ENCODE results near the gene LRMDA.

LRMDA gene

DNA sequence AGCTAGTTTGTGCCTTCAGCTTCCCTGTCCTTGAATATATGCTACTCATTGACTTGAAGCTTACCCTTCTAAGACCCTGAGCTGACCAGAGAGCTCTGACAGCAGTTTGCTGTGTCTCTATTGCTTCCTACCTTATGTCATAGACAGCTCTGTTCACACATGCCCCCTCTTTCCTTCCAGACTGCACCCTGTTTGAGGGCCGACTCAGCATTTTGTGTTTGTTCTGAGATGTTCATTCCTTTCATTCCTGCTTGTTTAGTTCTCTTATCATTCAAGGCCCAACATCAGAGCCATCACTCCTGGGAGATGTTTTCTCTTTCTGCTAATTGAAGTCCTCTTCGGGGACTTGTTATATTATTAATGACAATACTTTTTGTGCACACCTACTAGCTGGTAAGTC is 518.9 kb downstream of the LRMDA start:
- peaks cover 0 to 5% (median 0%) of the 10 kb centered on the region in 10 experiments; a peak in 1 of 20 replicates for H3K4me1 ChIP-seq
- H3K4me2 ChIP-seq: no peak overlapping the region
- no peak overlapping the region for H3K4me3 ChIP-seq
- no peaks in the 10 kb centered on the region for H4K20me1 ChIP-seq
- H3K27ac ChIP-seq: no peak overlapping the region
- TF ChIP-seq Cebpa-rat (IDR thresholded peaks at IDR 0.05): no peak
- no peaks in the 10 kb centered on the region for H3K36me3 ChIP-seq
- peaks cover 0 to 4% (median under 1%) of the 10 kb centered on the region in 11 experiments; a peak in 6 of 22 replicates for H3K9me3 ChIP-seq (replicated peaks in 1 of 11)
- no peaks in the 10 kb centered on the region for H3K27me3 ChIP-seq
- H3K9ac ChIP-seq: no peak overlapping the region

DNA sequence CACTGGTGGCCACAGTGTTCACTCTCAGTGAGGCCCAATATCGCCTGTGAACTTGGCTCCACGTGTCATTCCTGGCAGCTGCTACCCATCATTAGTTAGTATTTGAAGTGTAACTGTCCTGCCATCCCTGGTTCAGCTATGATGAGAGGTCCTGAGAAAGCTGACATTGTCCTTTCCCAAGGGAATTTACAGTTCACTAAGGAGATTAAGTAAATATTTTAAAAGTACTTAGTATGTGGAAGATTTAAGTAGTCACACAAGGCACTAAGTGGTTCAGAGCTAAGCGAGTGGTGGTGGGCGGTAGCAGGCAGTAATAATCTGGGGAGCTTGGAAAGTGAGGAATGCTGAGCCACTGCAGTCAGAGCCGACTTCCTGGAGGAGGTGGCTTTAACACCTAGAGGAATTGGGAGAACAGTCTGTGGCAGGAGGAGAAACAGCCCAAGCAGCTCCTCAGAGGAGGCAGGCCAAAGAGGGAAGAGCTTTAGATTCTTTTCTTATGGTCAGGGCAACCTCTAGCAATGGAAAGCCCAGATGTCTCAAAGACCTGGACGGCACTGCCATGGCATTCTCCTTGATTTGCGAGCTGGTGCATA is 519.7 kb downstream of the LRMDA start:
- Histone ChIP-seq H3K36me3 (no peaks in the 10 kb centered on the region), H3K4me1 (peaks cover 0 to 6% (median 2%) of the 10 kb centered on the region in 10 experiments; a peak in 7 of 20 replicates), H3K4me3 (no peak overlapping the region), H4K20me1 (no peaks in the 10 kb centered on the region), H3K27ac (no peak overlapping the region), H3K9ac (no peak overlapping the region), H3K9me3 (replicated peaks in 1 of 11) (no peaks in the 10 kb centered on the region; a peak in 2 of 22 replicates), H3K4me2 (no peak overlapping the region), H3K27me3 (no peaks in the 10 kb centered on the region)
- TF ChIP-seq Cebpa-rat (IDR thresholded peaks at IDR 0.05): no peak

DNA sequence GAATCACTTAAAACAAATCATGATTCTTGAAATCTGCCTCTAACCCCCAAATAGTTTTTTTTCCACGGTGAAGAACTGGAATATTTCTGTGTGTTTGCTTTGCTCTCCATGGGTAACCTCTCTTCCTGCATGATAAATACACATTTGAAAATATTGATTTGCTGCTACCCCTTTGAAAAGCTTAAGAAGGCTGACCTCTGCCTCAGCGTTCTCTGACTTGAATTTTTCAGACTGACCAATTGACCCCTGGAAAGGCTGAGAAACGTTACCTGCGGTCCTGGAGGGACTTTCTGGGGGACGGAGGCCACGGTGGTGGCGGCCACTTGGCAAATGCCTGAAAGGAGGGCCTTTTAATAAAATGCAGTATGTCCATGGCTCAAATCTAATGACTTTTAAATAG is 520.2 kb downstream of the LRMDA start:
- Histone ChIP-seq H3K27me3 (no peaks in the 10 kb centered on the region), H3K4me3 (no peak overlapping the region), H3K4me1 (peaks cover 0 to 11% (median 4%) of the 10 kb centered on the region in 10 experiments; a peak in 7 of 20 replicates), H3K27ac (no peak overlapping the region), H3K9ac (no peak overlapping the region), H3K36me3 (no peaks in the 10 kb centered on the region), H3K9me3 (replicated peaks in 1 of 11) (no peaks in the 10 kb centered on the region; a peak in 1 of 22 replicates), H3K4me2 (no peak overlapping the region), H4K20me1 (no peaks in the 10 kb centered on the region)
- TF ChIP-seq Cebpa-rat (IDR thresholded peaks at IDR 0.05): no peak

DNA sequence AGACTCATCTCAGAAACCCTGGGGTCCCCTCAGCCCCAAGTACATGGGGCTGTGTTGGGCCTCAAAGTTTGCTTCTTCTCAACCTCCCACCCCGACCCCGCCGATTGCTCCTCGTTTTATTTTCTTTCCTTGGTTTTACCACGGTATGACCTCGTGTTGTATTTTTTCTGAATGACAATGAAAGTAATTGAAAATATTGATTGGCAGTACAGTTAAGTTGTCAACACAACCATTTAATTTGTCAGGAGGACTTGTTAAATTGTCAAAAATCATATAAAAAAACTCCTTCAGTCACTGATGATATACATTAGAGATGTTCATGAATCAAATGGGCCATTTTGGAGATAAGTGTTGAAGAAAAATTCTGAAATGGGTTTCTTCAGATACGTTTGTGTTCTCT is 520.7 kb downstream of the LRMDA start:
- no peak for TF ChIP-seq Cebpa-rat (IDR thresholded peaks at IDR 0.05)
- H3K27ac ChIP-seq: no peak overlapping the region
- H3K27me3 ChIP-seq: no peaks in the 10 kb centered on the region
- H4K20me1 ChIP-seq: no peaks in the 10 kb centered on the region
- H3K9ac ChIP-seq: no peak overlapping the region
- no peak overlapping the region for H3K4me3 ChIP-seq
- no peaks in the 10 kb centered on the region; a peak in 1 of 22 replicates for H3K9me3 ChIP-seq (replicated peaks in 1 of 11)
- peaks cover 0 to 13% (median 4%) of the 10 kb centered on the region in 10 experiments; a peak in 7 of 20 replicates for H3K4me1 ChIP-seq
- H3K36me3 ChIP-seq: no peaks in the 10 kb centered on the region
- H3K4me2 ChIP-seq: no peak overlapping the region

DNA sequence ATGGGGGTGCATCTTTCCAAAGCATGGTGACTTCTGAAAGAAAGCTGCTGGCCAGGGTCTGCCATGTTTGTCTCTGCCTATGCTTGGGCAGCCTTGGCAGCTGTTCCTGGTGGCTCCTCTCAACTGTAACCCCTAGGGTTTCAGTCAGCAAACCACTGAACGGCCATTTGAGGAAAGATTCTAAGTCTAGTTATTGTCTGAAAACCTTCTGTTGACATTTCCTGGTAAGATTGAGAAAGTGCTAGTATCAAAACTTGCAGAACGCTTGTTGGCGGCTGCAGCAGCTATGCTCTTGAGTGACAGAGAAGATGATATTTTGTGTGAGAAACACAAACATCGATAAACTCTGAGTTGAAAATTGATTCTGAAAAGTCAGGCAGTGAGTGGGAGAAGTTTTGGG is 523.1 kb downstream of the LRMDA start:
- Histone ChIP-seq H3K4me1 (peaks cover 0 to 13% (median 4%) of the 10 kb centered on the region in 10 experiments; a peak in 7 of 20 replicates), H3K36me3 (no peaks in the 10 kb centered on the region), H3K9ac (no peak overlapping the region), H3K4me3 (no peak overlapping the region), H3K27me3 (no peaks in the 10 kb centered on the region), H3K4me2 (peak overlapping the region in 5 of 11 experiments; percentile 0 to 19 (median 18); a peak in 3 of 22 replicates), H4K20me1 (no peaks in the 10 kb centered on the region), H3K9me3 (replicated peaks in 1 of 11) (no peaks in the 10 kb centered on the region), H3K27ac (no peak overlapping the region)
- no peak for TF ChIP-seq Cebpa-rat (IDR thresholded peaks at IDR 0.05)

DNA sequence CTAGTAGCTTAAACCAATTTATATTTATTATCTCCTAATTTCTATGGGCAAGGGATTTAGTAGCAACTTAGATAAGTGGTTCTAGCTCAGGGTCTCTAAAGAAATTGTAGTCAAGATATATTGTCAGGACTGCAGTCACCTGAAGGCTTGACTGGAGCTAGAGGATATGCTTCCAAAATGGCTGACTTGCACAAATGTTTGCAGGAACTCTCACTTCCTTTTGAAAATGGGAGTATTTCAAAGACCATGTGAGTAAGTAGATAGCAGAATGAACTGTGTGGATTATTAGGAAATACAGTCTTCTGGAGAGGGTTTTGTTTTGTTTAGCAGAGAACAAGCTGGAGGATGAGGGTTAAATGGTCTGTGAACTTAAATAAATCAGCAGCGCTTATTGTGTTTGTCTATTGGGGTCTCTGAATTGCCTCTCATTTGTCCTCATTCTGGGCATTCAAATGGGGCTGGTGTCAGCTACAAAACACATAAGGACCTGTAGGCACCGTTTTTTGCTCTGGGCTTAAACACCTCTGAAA is 524.6 kb downstream of the LRMDA start:
- Histone ChIP-seq H3K4me3 (no peak overlapping the region), H3K9me3 (replicated peaks in 1 of 11) (no peaks in the 10 kb centered on the region), H4K20me1 (no peaks in the 10 kb centered on the region), H3K27me3 (no peaks in the 10 kb centered on the region), H3K4me2 (peak overlapping the region in 3 of 11 experiments; percentile 33 to 48 (median 33); a peak in 6 of 22 replicates), H3K4me1 (peaks cover 0 to 13% (median 4%) of the 10 kb centered on the region in 10 experiments; a peak in 7 of 20 replicates), H3K27ac (peak overlapping the region in 1 of 11 experiments; percentile 16; a peak in 1 of 22 replicates), H3K9ac (no peak overlapping the region), H3K36me3 (no peaks in the 10 kb centered on the region)
- no peak for TF ChIP-seq Cebpa-rat (IDR thresholded peaks at IDR 0.05)

DNA sequence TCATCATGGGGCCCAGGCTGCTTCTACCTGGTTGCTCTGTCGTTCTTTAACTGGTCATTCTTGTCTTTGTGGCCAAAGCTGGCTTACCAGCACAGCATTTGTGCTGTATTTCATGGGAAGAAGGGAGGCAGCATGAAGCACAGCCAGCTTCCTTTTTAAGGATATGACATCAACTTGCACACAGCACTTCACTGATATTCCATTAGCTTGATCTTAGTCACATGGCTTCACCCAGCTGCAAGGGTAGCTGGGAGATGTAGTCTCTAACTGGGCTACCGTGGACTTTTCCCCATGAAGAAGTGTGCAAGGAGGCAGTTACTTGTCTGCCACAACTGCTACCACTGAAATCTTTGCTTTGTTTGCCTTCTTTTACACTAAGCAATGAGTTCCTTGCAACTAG is 525.2 kb downstream of the LRMDA start:
- no peak for TF ChIP-seq Cebpa-rat (IDR thresholded peaks at IDR 0.05)
- H3K27me3 ChIP-seq: no peaks in the 10 kb centered on the region
- H3K4me3 ChIP-seq: no peak overlapping the region
- no peaks in the 10 kb centered on the region for H4K20me1 ChIP-seq
- H3K4me2 ChIP-seq: peak overlapping the region in 3 of 11 experiments; percentile 33 to 48 (median 33); a peak in 6 of 22 replicates
- H3K4me1 ChIP-seq: peaks cover 0 to 13% (median 4%) of the 10 kb centered on the region in 10 experiments; a peak in 7 of 20 replicates
- H3K36me3 ChIP-seq: no peaks in the 10 kb centered on the region
- no peaks in the 10 kb centered on the region for H3K9me3 ChIP-seq (replicated peaks in 1 of 11)
- no peak overlapping the region for H3K9ac ChIP-seq
- peak overlapping the region in 1 of 11 experiments; percentile 16; a peak in 1 of 22 replicates for H3K27ac ChIP-seq

DNA sequence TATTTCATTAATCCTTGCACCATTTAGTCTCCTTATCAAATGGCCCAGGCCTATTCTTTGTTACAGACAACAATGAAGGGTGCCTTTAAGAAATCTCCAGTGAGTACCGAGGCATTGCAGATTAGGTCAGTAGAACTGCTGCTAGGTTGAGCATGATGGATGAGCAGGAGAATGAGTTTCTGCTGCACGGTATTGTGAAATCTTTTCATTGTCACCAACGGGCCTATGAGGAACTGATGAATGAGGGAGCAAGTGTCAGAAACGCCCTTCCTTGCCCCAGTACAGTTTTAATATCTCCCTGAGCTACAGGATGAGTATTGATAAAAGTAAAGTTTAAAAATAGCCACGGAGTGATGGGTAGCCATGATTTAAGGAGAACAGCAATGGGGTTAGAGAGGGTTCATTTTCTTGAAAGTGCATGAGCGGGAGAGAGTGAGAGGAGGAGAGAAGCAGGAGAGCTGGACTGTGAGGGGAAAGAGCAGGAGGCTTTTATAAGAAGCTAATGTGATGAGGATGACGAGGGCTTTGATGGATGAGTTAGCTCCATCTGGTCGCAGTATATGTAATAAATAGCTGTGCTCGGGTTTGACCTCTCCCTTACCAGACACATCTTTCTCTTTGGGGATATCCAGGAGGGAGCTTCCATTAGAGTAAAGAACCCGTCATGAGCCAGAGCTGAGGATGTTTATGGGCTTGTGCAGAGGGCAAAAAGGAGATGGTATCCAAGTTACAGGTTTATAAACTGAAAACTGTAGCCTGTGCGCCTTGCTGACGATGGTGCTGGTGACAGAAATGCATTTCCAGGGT is 526.1 kb downstream of the LRMDA start:
- peaks cover 0 to 13% (median 4%) of the 10 kb centered on the region in 10 experiments; a peak in 7 of 20 replicates for H3K4me1 ChIP-seq
- H3K27me3 ChIP-seq: no peaks in the 10 kb centered on the region
- no peaks in the 10 kb centered on the region for H3K36me3 ChIP-seq
- no peak overlapping the region for H3K4me3 ChIP-seq
- H4K20me1 ChIP-seq: no peaks in the 10 kb centered on the region
- H3K9me3 ChIP-seq (replicated peaks in 1 of 11): no peaks in the 10 kb centered on the region
- peak in 2 of 11 experiments; percentile 7 to 42; a peak in 2 of 22 replicates for TF ChIP-seq Cebpa-rat (IDR thresholded peaks at IDR 0.05)
- no peak overlapping the region for H3K9ac ChIP-seq
- no peak overlapping the region for H3K27ac ChIP-seq
- no peak overlapping the region for H3K4me2 ChIP-seq

DNA sequence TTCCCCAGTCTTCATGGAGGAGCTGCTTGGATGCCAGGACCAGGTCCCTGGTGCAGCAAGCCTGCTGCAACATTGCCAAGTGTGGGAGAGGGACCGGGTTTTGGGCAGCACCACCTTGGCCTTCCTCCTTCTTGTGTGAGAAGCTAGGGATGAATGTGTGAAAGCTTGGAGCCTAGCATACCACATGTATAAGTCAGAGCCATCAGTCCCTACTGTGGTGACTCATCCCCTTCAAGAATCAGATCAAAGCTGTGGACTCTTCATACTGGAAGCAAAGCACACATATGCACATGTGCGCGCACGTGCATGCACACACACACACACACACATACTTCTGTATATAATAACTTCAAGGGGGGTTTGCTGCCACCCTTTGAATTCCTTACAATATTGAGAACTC is 527.8 kb downstream of the LRMDA start:
- Histone ChIP-seq H3K9me3 (replicated peaks in 1 of 11) (no peaks in the 10 kb centered on the region), H3K27me3 (no peaks in the 10 kb centered on the region), H3K4me1 (peaks cover 0 to 13% (median 4%) of the 10 kb centered on the region in 10 experiments; a peak in 7 of 20 replicates), H3K4me3 (no peak overlapping the region), H3K27ac (no peak overlapping the region), H4K20me1 (no peaks in the 10 kb centered on the region), H3K9ac (no peak overlapping the region), H3K36me3 (no peaks in the 10 kb centered on the region), H3K4me2 (no peak overlapping the region)
- TF ChIP-seq Cebpa-rat (IDR thresholded peaks at IDR 0.05): no peak

All from BLaER1 treated with 17β-estradiol and CSF1 and Interleukin-3, amounts not matched to agents 10 nM and 100 nM (cell line).